ENCODE measurements around the gene FBXO34. TPM values are rescaled to one million over a fixed set of nuclear protein-coding genes. Genes with fewer than 3 reads are reported as not detected.

Gene FBXO34
- total RNA-seq, 4 donors from 2014 or later, result 23.9 to 40.8 (median 32.6) TPM

DNA sequence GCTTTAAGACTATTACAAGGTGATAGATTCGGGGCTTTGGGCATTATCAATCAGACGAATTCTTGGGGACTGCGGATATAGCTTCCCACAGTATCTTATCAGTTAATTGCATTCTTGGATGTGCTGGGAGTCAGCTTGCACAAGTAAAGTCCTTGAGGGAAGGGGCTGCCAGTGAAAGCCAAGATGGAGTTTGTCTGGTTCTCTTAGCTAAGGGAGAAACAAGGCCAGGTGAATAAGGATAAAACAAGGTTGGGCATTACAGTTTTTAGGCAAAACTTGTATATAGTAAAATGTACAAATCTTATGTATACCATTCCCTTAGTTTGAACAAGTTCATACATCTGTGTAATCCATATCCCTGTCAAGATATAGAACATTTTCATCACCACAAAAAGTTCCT is 5.5 kb downstream of the FBXO34 start:
- H3K27ac ChIP-seq, result no peak overlapping the region
- H3K4me3 ChIP-seq, result no peak overlapping the region
- no peaks in the 10 kb centered on the region for H3K27me3 ChIP-seq
- no peaks in the 10 kb centered on the region for H3K36me3 ChIP-seq
- 90 to 91% methylated on average over 3 of the region's 3 CpGs for whole genome bisulfite sequencing, 2 donors
- peaks cover 4 to 45% (median 12%) of the 10 kb centered on the region in 4 donors for H3K4me1 ChIP-seq
- no peaks in the 10 kb centered on the region for H3K9me3 ChIP-seq
- TF ChIP-seq POLR2A (IDR thresholded peaks at IDR 0.05), result no peak
- TF ChIP-seq, protein P1, sequence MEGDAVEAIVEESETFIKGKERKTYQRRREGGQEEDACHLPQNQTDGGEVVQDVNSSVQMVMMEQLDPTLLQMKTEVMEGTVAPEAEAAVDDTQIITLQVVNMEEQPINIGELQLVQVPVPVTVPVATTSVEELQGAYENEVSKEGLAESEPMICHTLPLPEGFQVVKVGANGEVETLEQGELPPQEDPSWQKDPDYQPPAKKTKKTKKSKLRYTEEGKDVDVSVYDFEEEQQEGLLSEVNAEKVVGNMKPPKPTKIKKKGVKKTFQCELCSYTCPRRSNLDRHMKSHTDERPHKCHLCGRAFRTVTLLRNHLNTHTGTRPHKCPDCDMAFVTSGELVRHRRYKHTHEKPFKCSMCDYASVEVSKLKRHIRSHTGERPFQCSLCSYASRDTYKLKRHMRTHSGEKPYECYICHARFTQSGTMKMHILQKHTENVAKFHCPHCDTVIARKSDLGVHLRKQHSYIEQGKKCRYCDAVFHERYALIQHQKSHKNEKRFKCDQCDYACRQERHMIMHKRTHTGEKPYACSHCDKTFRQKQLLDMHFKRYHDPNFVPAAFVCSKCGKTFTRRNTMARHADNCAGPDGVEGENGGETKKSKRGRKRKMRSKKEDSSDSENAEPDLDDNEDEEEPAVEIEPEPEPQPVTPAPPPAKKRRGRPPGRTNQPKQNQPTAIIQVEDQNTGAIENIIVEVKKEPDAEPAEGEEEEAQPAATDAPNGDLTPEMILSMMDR (IDR thresholded peaks at IDR 0.05), result no peak
- TF ChIP-seq EP300 (IDR thresholded peaks at IDR 0.05), result no peak
- DNase-seq (ENCODE audit: low spot score in 2 of 2), result no peak

DNA sequence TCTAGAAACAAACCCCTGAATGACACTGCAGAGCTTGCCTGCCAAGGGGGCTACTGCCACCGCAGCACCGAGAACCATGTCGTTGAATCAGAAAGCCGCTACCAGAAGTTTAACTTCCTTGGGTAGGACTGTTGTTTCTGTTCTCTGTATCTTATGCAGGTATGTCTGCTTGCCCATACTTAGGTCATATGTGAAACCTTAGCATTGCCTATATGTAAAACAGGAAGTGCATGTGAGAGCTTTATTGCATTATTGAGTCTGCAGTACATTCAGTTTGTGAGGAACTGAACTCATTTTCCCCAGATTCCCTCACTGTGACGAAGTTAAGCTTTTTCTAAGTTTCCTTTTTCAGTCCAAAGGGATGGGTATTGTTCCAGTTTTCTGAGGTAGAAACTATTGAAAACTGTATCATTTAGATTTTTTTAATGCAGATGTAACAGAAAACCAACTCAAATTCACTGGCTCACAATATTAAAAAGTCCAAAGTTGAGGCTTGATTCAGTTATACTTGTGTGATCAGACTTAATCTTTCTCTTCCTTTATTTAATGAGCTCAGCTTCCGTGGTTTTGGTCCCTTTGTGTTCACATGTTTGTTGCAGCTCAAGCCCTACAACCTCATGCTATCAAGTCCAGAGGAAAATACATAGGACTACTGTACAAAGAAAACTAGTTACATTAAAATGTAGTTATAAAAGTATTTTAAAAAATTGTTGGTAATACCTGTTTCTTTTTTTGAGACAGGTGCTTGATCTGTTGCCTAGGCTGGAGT is 6.9 kb downstream of the FBXO34 start:
- WGBS, 2 donors, result 76 to 81% methylated on average over 6 of the region's 6 CpGs
- Histone ChIP-seq H3K27ac (no peak overlapping the region), H3K4me3 (no peak overlapping the region), H3K9me3 (no peaks in the 10 kb centered on the region), H3K4me1 (peaks cover 4 to 35% (median 10%) of the 10 kb centered on the region in 4 donors), H3K27me3 (no peaks in the 10 kb centered on the region), H3K36me3 (no peaks in the 10 kb centered on the region)
- DNase-seq (ENCODE audit: low spot score in 2 of 2), result no peak
- TF ChIP-seq POLR2A (IDR thresholded peaks at IDR 0.05) (no peak), EP300 (IDR thresholded peaks at IDR 0.05) (peak in 1 of 2 donors; percentile 8)
- TF ChIP-seq, protein P1 (IDR thresholded peaks at IDR 0.05), result no peak

DNA sequence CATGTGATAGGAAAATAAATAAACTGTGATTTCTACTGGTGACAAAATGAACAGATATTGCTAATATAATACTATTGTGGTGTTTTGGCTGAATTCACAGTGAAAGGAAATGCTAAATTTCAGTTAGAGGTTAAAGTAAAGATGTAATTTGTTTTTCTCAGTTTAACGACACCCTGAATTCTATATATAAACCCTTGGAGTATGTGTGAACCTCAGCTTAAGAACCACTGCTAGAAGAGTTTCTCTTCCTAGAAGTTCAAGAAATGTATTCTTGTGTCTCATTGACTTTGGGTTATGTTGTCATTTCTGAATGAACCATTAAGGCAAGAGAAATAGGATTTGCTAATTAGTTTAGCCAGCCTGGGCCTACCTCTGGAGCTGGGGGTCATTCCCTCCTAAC is 8.2 kb downstream of the FBXO34 start:
- WGBS, 2 donors, result 90 to 92% methylated on average over 1 of the region's 1 CpG
- Histone ChIP-seq H3K4me3 (no peak overlapping the region), H3K36me3 (no peaks in the 10 kb centered on the region), H3K27me3 (no peaks in the 10 kb centered on the region), H3K4me1 (peaks cover under 1 to 23% (median 8%) of the 10 kb centered on the region in 4 donors), H3K27ac (no peak overlapping the region), H3K9me3 (no peaks in the 10 kb centered on the region)
- no peak for DNase-seq (ENCODE audit: low spot score in 2 of 2)
- TF ChIP-seq POLR2A (IDR thresholded peaks at IDR 0.05), result no peak
- TF ChIP-seq, protein P1 (IDR thresholded peaks at IDR 0.05), result no peak
- no peak for TF ChIP-seq EP300 (IDR thresholded peaks at IDR 0.05)

DNA sequence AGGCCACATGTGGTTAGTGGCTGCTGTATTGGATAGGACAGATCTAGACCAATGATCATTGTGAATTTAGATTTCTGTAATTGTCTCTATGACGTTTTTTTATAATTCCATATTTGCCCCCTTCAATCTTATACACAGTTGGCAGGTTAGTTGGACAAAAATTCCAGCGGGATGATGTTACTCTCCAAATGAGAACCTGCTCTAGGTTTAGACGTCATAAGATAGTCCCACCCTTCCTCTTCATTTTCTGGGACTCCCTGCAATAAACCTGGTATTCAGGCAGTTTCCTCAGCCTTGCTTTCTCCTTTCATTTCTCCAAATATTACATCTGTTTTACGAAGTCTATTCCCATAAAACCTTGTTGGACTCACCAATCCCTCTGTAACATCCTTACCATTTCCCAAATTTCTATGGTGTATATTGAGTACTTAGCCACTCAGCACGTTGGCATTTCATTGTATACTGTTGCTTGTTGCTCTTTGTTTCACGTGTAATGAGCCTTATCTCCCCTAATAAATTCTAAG is 10.2 kb downstream of the FBXO34 start:
- WGBS, 2 donors, result 77 to 84% methylated on average over 6 of the region's 6 CpGs
- TF ChIP-seq EP300 (IDR thresholded peaks at IDR 0.05) (no peak), POLR2A (IDR thresholded peaks at IDR 0.05) (no peak)
- TF ChIP-seq, protein P1 (IDR thresholded peaks at IDR 0.05), result no peak
- Histone ChIP-seq H3K27me3 (no peaks in the 10 kb centered on the region), H3K4me1 (peaks cover 0 to 19% (median 6%) of the 10 kb centered on the region in 4 donors), H3K27ac (no peak overlapping the region), H3K36me3 (no peaks in the 10 kb centered on the region), H3K9me3 (no peaks in the 10 kb centered on the region), H3K4me3 (no peak overlapping the region)
- no peak for DNase-seq (ENCODE audit: low spot score in 2 of 2)

DNA sequence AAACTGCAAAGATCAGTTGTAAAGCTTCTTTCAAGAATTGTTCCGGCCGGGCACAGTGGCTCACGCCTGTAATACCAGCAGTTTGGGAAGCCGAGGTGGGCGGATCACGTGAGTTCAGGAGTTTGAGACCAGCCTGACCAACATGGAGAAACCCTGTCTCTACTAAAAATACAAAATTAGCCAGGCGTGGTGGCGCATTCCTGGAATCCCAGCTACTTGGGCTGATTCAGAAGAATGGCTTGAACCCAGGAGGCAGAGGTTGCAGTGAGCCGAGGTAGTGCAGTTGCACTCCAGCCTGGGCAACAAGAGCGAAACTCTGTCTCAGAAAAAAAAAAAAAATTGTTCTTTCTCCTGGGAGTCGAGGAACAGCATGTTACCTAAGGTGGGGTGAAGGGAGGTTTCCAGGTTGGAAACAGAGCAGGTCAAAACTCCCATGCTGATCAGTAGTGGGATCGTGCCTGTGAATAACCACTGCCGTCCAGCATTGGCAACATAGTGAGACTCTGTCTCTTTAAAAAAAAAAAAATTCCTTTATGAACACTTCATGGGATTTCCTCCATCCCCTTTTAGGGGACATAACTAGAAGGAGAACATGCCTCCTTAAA is 13.9 kb downstream of the FBXO34 start:
- no peak overlapping the region for H3K4me3 ChIP-seq
- TF ChIP-seq EP300 (IDR thresholded peaks at IDR 0.05) (no peak), POLR2A (IDR thresholded peaks at IDR 0.05) (no peak)
- TF ChIP-seq, protein P1 (IDR thresholded peaks at IDR 0.05), result no peak

More for the DNA sequence above, 13.9 kb downstream of the FBXO34 start:
- no peak for DNase-seq (ENCODE audit: low spot score in 2 of 2)
- Histone ChIP-seq H3K27ac (no peak overlapping the region), H3K36me3 (no peaks in the 10 kb centered on the region), H3K9me3 (no peaks in the 10 kb centered on the region), H3K27me3 (no peaks in the 10 kb centered on the region), H3K4me1 (peaks cover 0 to 23% (median 3%) of the 10 kb centered on the region in 4 donors)
- WGBS, 2 donors, result 80 to 88% methylated on average over 13 of the region's 13 CpGs
